Mesenchymal stem cell (in vitro differentiated cells and primary cell): Measurements from ENCODE around the gene ADISSP.

ENCODE experiments used
- DNase-seq: peaks from one replicate; pipeline ENCODE4 v3.0.0-alpha.2; 2013
- H2AFZ ChIP-seq: one replicate; pipeline ENCODE4 v1.6.1; 2013; ENCODE audit warnings: low read depth, mild to moderate bottlenecking, control low read depth, inconsistent platforms, low read length, moderate library complexity
- H2AK5ac ChIP-seq: 2 replicates; pipeline ENCODE4 v1.6.1; 2013; ENCODE audit warnings: low read length, moderate library complexity, mild to moderate bottlenecking, inconsistent platforms; ENCODE audit not compliant: severe bottlenecking
- H2BK120ac ChIP-seq: one replicate; pipeline ENCODE4 v1.6.1; 2013; ENCODE audit warnings: low read depth, mild to moderate bottlenecking, inconsistent platforms, low read length, moderate library complexity
- H2BK12ac ChIP-seq, 2 experiments: one replicate each; pipeline ENCODE4 v1.6.1; 2013; ENCODE audit warnings: inconsistent platforms in 2 of 2, low read length in 2 of 2, mild to moderate bottlenecking in 2 of 2, moderate library complexity in 2 of 2, control low read depth in 1 of 2
- H2BK15ac ChIP-seq: one replicate; pipeline ENCODE4 v1.6.1; 2013; ENCODE audit warnings: mild to moderate bottlenecking, low read depth, inconsistent platforms; ENCODE audit not compliant: poor library complexity, severe bottlenecking
- H2BK5ac ChIP-seq: 2 replicates; pipeline ENCODE4 v1.6.1; 2013; ENCODE audit warnings: low read depth, mild to moderate bottlenecking, low read length, control low read depth, inconsistent platforms; ENCODE audit not compliant: poor library complexity, severe bottlenecking
- H3K14ac ChIP-seq, 2 experiments: one replicate each; pipeline ENCODE4 v1.6.1; 2013; ENCODE audit warnings: inconsistent platforms in 2 of 2, low read length in 2 of 2, control low read depth in 1 of 2, mild to moderate bottlenecking in 1 of 2, moderate library complexity in 1 of 2
- H3K18ac ChIP-seq, 2 experiments: one replicate each; pipeline ENCODE4 v1.6.1; 2013; ENCODE audit warnings: inconsistent platforms in 2 of 2, low read length in 2 of 2, control low read depth in 1 of 2, low read depth in 1 of 2, mild to moderate bottlenecking in 1 of 2
- H3K23ac ChIP-seq, 2 experiments: one replicate each; pipeline ENCODE4 v1.6.1; 2013; ENCODE audit warnings: inconsistent platforms in 2 of 2, low read length in 2 of 2, mild to moderate bottlenecking in 2 of 2, moderate library complexity in 2 of 2, control low read depth in 1 of 2
- H3K27ac ChIP-seq: 2 replicates; pipeline ENCODE4 v1.5.1; 2013; ENCODE audit warnings: mild to moderate bottlenecking, moderate library complexity, low read length, control low read depth, inconsistent platforms; ENCODE audit not compliant: poor library complexity, severe bottlenecking
- H3K27me3 ChIP-seq, 2 experiments: 2 replicates each; pipeline versions ENCODE4 v1.6.1 to v1.7.0; 2013; ENCODE audit warnings: low read length in 2 of 2, mild to moderate bottlenecking in 2 of 2, moderate library complexity in 2 of 2, control low read depth in 1 of 2, inconsistent platforms in 1 of 2; ENCODE audit not compliant: control insufficient read depth in 1 of 2, insufficient read depth in 1 of 2
- H3K36me3 ChIP-seq, 2 experiments: 2 replicates each; pipeline versions ENCODE4 v1.6.1 to v1.7.0; 2013; ENCODE audit warnings: low read length in 2 of 2, control low read depth in 1 of 2, inconsistent platforms in 1 of 2, low read depth in 1 of 2, mild to moderate bottlenecking in 1 of 2; ENCODE audit not compliant: insufficient read depth in 2 of 2, control insufficient read depth in 1 of 2
- H3K4ac ChIP-seq, 2 experiments: one replicate each; pipeline ENCODE4 v1.6.1; 2013; ENCODE audit warnings: inconsistent platforms in 2 of 2, low read length in 2 of 2, mild to moderate bottlenecking in 2 of 2, moderate library complexity in 2 of 2, control low read depth in 1 of 2, low read depth in 1 of 2
- H3K4me1 ChIP-seq: 2 replicates; pipeline ENCODE4 v1.6.1; 2013; ENCODE audit warnings: low read depth, low read length, control low read depth; ENCODE audit not compliant: control insufficient read depth, insufficient read depth
- H3K4me2 ChIP-seq: 2 replicates; pipeline ENCODE4 v1.6.1; 2013; ENCODE audit warnings: low read length, mild to moderate bottlenecking, inconsistent platforms; ENCODE audit not compliant: poor library complexity, severe bottlenecking
- H3K4me3 ChIP-seq, 2 experiments: 2 replicates each; pipeline versions ENCODE4 v1.5.1 to v1.7.0; 2013; ENCODE audit warnings: low read length in 2 of 2, mild to moderate bottlenecking in 2 of 2, control low read depth in 1 of 2, low read depth in 1 of 2; ENCODE audit not compliant: insufficient read depth in 1 of 2
- H3K79me1 ChIP-seq: replicated peaks from 2 replicates; pipeline ENCODE4 v1.6.1; 2013; ENCODE audit warnings: mild to moderate bottlenecking, control low read depth, low read length, inconsistent platforms; ENCODE audit not compliant: poor library complexity, severe bottlenecking
- H3K9ac ChIP-seq: 2 replicates; pipeline ENCODE4 v1.7.0; 2013; ENCODE audit warnings: mild to moderate bottlenecking, low read length, moderate library complexity
- H3K9me3 ChIP-seq: 2 replicates; pipeline ENCODE4 v1.7.0; 2013; ENCODE audit warnings: mild to moderate bottlenecking, low read length; ENCODE audit not compliant: control insufficient read depth
- H4K8ac ChIP-seq: one replicate; pipeline ENCODE4 v1.6.1; 2013; ENCODE audit warnings: inconsistent platforms, mild to moderate bottlenecking, low read length, moderate library complexity
- H4K91ac ChIP-seq: one replicate; pipeline ENCODE4 v1.6.1; 2013; ENCODE audit warnings: mild to moderate bottlenecking, low read length, inconsistent platforms
- WGBS: methylation state at CpG from one replicate; pipeline ENCODE4 v1.1.7; 2013; ENCODE audit warnings: mixed read lengths; 5-methylcytosine and 5-hydroxymethylcytosine counted together

The ADISSP gene

GRCh38 chr20:3798373-3798768 is 30.8 kb upstream of the ADISSP start:
- H2AK5ac ChIP-seq: no peak overlapping the region
- 87% methylated on average over 5 of the region's 5 CpGs for WGBS
- DNase-seq: no peak
- no peak overlapping the region for H3K23ac ChIP-seq
- H3K14ac ChIP-seq: peak overlapping the region in 1 of 2 experiments; percentile 49
- no peak overlapping the region for H3K4me2 ChIP-seq
- peak overlapping the region in 1 of 2 experiments; percentile 78 for H3K18ac ChIP-seq
- peaks cover 45 to 60% of the 10 kb centered on the region in 2 experiments for H3K36me3 ChIP-seq
- peak overlapping the region in 1 of 2 experiments; percentile 97 for H3K4me3 ChIP-seq
- H2BK15ac ChIP-seq: no peak overlapping the region
- H2BK120ac ChIP-seq: no peak overlapping the region
- no peaks in the 10 kb centered on the region for H3K9me3 ChIP-seq
- H3K4me1 ChIP-seq: peaks cover 37% of the 10 kb centered on the region
- no peak overlapping the region for H2AFZ ChIP-seq
- peak overlapping the region in 1 of 2 experiments; percentile 76 for H2BK12ac ChIP-seq
- no peak overlapping the region for H4K91ac ChIP-seq
- peak overlapping the region; percentile 92 for H3K9ac ChIP-seq
- peaks cover 30% of the 10 kb centered on the region for H3K79me1 ChIP-seq
- peak overlapping the region; percentile 31 for H4K8ac ChIP-seq
- H2BK5ac ChIP-seq: no peak overlapping the region
- peak overlapping the region in 1 of 2 experiments; percentile 11 for H3K4ac ChIP-seq
- no peaks in the 10 kb centered on the region for H3K27me3 ChIP-seq
- H3K27ac ChIP-seq: no peak overlapping the region

DNA sequence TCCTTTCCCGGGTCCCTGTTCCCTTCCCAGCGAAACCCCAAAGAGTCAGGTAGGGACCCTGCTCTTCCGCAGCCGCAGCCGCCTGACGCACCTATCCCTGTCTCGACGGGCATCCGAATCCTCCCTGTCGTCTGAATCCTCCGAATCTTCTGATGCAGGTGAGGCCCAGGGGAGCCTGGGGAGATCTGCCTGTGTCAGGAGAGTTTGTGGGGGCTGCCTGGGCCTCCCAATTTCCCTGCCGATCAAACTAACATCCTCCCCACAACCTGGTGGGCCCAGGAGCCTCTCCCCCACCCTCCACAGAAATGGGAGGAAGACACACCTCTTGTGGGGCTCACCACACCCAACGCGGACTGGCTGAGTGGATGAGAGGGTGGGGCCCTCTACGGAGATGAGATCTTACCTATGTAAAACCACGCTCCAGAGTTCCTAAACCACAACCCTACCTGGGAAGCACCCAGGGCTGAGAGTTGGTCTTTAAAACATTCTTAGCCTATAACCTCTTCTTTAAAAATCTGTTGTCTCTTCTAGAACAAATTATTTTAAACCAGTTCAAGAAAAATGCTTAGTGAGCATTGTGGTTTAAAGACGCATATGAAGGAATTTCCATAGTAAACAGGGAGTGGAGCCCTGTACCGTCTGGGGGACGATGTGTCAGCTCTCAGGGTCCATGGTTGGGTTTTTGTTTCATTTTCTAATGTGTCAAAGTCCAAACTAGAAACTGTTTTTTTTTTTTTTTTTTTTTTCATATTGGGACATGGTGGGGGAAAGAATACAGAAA is 30.2 kb upstream of the ADISSP start:
- Histone ChIP-seq H3K79me1 (peaks cover 30% of the 10 kb centered on the region), H2BK12ac (peak overlapping the region in 1 of 2 experiments; percentile 85), H3K9ac (peak overlapping the region; percentile 92), H2BK15ac (peak overlapping the region; percentile 96), H3K27me3 (no peaks in the 10 kb centered on the region), H2AFZ (no peak overlapping the region), H4K8ac (no peak overlapping the region), H3K4me2 (no peak overlapping the region), H3K23ac (peak overlapping the region in 1 of 2 experiments; percentile 83), H2AK5ac (peak overlapping the region; percentile 27), H4K91ac (peak overlapping the region; percentile 44), H3K4me3 (peak overlapping the region in 1 of 2 experiments; percentile 97), H3K18ac (peak overlapping the region; percentile 58 to 68), H3K4ac (peak overlapping the region; percentile 9 to 91), H3K14ac (peak overlapping the region in 1 of 2 experiments; percentile 84), H3K36me3 (peaks cover 39 to 54% of the 10 kb centered on the region in 2 experiments), H3K9me3 (no peaks in the 10 kb centered on the region), H2BK120ac (peak overlapping the region; percentile 80), H2BK5ac (no peak overlapping the region), H3K4me1 (peaks cover 37% of the 10 kb centered on the region), H3K27ac (no peak overlapping the region)
- WGBS: 70% methylated on average over 18 of the region's 19 CpGs
- peak; percentile 80 for DNase-seq

GRCh38 chr20:3797226-3797545 is 29.6 kb upstream of the ADISSP start:
- Histone ChIP-seq H3K36me3 (peaks cover 34 to 48% of the 10 kb centered on the region in 2 experiments), H3K4me3 (peak overlapping the region in 1 of 2 experiments; percentile 97), H3K4me1 (peaks cover 37% of the 10 kb centered on the region), H3K27ac (no peak overlapping the region), H4K91ac (no peak overlapping the region), H2AFZ (no peak overlapping the region), H2AK5ac (no peak overlapping the region), H3K9me3 (no peaks in the 10 kb centered on the region), H3K18ac (peak overlapping the region in 1 of 2 experiments; percentile 68), H3K27me3 (no peaks in the 10 kb centered on the region), H3K79me1 (peaks cover 30% of the 10 kb centered on the region), H3K9ac (peak overlapping the region; percentile 92), H2BK15ac (no peak overlapping the region), H3K14ac (peak overlapping the region in 1 of 2 experiments; percentile 84), H2BK120ac (no peak overlapping the region), H2BK5ac (no peak overlapping the region), H3K4ac (peak overlapping the region; percentile 9 to 91), H3K4me2 (no peak overlapping the region), H3K23ac (peak overlapping the region in 1 of 2 experiments; percentile 83), H2BK12ac (peak overlapping the region; percentile 44 to 85), H4K8ac (no peak overlapping the region)
- no peak for DNase-seq
- 80% methylated on average over 5 of the region's 5 CpGs for WGBS

DNA sequence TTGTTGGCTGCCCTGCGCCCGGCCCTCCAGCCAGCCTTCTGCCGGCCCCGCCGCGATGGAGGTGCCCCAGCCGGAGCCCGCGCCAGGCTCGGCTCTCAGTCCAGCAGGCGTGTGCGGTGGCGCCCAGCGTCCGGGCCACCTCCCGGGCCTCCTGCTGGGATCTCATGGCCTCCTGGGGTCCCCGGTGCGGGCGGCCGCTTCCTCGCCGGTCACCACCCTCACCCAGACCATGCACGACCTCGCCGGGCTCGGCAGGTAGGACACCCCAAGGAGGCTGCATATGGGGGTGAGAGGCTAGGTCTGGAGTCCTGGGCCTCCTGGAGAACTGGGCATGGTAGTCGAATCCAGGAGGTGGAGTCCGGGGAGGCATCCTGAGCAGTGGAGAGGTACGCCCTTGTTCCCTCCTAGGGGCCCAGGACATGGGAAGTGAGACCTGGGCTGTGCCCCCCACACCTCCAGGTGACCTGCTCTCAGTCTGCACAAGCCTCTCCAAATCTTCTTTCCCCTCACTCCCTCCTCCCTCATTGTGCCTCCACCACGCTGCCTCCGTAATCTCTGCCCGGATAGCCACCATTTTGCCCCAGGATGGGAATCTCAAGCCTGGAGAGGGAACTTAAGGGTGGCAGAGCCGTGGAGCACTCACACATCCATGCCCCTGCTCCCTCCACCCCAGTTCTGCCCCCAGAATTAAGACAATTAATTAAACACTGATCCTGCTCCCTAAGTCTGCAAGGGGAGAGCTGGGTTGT is 29.1 kb upstream of the ADISSP start:
- no peak overlapping the region for H2BK12ac ChIP-seq
- WGBS: 26% methylated on average over 10 of the region's 33 CpGs

More for the DNA sequence above, 29.1 kb upstream of the ADISSP start:
- Histone ChIP-seq H3K4me3 (peak overlapping the region; percentile 73 to 97), H3K18ac (peak overlapping the region; percentile 68 to 87), H2BK120ac (peak overlapping the region; percentile 76), H3K36me3 (peaks cover 29 to 43% of the 10 kb centered on the region in 2 experiments), H2BK15ac (peak overlapping the region; percentile 58), H3K4ac (peak overlapping the region; percentile 62 to 91), H3K4me2 (peak overlapping the region; percentile 96), H4K91ac (peak overlapping the region; percentile 57), H3K9ac (peak overlapping the region; percentile 92), H3K23ac (peak overlapping the region in 1 of 2 experiments; percentile 83), H2AFZ (no peak overlapping the region), H3K27ac (no peak overlapping the region), H2BK5ac (no peak overlapping the region), H3K4me1 (peaks cover 37% of the 10 kb centered on the region), H2AK5ac (no peak overlapping the region), H3K79me1 (peaks cover 27% of the 10 kb centered on the region), H4K8ac (no peak overlapping the region), H3K9me3 (no peaks in the 10 kb centered on the region), H3K27me3 (no peaks in the 10 kb centered on the region), H3K14ac (peak overlapping the region in 1 of 2 experiments; percentile 57)
- DNase-seq: no peak
